GM18505 (cell line): ENCODE measurements around the gene MYD88.

Experiments
- ATAC-seq: cut with Tn5 transposase; IDR thresholded peaks from one replicate; pipeline ENCODE4 v1.9.1; 2021; ENCODE audit not compliant: unreplicated experiment
- POLR2A ChIP-seq: IDR thresholded peaks from 4 replicates; pipeline ENCODE4 v1.6.1; 2011; ENCODE audit warnings: borderline replicate concordance; ENCODE audit not compliant: insufficient read depth, insufficient read length; ENCODE audit errors: extremely low read depth

MYD88 gene

DNA sequence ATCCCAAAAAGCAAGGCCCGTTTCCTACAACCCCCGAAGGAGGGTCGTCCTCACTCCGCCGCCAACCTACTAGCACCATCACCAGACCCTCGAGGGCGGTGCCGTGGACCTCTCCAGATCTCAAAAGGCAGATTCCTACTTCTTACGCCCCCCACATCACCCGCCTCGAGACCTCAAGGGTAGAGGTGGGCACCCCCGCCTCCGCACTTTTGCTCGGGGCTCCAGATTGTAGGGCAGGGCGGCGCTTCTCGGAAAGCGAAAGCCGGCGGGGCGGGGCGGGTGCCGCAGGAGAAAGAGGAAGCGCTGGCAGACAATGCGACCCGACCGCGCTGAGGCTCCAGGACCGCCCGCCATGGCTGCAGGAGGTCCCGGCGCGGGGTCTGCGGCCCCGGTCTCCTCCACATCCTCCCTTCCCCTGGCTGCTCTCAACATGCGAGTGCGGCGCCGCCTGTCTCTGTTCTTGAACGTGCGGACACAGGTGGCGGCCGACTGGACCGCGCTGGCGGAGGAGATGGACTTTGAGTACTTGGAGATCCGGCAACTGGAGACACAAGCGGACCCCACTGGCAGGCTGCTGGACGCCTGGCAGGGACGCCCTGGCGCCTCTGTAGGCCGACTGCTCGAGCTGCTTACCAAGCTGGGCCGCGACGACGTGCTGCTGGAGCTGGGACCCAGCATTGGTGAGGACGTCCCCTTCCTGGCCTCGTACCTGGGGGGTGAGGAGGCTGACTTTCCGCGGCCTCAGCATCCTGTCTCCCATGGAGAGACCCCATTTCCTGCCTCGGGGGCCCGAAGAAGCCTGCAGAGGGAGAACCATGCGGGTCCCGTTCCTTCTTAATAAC lies at the start of gene MYD88:
Gene MYD88, plus strand, starts transcription at position 313 of the 842 bp plus-strand sequence. Its CDS starts 40 bp downstream, at position 353.
- ATAC-seq: peak; percentile 43
- TF ChIP-seq POLR2A: peak; percentile 95

DNA sequence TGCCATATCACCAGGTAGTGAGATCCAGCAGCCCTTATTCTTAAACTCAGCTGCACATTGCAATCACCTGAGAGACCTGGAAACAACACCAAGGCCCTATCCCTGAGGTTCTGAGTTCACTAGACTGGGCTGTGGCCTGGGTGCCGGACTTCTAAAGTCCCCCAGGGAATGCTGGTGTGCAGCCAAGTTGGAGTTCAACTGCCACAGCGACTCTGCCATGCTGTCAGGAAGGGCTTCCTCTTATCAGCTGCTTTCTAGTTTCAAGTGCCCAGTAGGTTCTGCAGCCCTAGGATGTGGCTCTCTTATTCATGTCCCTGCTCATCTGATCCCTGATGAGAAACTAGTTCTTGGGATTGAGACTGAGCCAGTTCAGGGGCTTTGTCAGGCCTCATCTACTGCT lies 49.3 kb upstream of the MYD88 start:
- no peak for TF ChIP-seq POLR2A
- no peak for ATAC-seq

DNA sequence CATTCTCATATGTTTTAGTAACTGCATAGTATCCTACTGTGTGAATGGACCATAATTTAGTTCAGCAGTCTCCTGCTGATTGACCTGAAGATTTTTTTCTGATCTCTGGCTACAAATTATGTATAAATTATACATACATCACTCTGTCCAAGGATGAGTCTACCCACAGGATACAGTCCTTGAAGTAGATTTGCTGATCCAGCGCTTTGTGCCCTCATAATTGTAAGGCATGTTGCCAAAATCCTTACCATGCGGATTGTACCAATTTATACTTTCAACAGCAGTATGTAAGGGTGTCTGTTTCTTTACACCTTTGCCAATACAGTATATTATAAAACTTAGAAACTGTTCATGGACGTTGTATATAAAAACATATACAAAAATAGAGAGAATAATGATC lies 48.0 kb upstream of the MYD88 start:
- no peak for TF ChIP-seq POLR2A
- ATAC-seq: no peak

DNA sequence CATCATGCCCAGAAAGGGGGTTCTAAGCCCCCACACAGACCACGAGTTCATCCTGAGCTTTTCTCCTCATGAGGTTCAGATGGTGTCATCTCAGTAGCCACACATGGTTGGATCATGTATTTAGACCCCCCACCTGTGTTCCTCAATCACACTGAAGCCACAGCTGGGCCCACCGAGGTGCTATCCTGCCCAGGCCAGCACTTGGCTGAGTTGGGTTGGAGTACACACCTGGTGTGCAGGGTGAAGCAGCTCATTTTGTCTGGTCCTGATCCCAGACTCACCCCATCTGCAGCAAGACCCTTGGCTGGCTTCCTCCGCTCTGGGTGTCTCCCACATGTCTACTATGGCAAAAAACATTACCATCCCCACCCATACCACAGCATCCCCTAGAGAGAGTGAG lies 43.5 kb upstream of the MYD88 start:
- ATAC-seq: no peak
- no peak for TF ChIP-seq POLR2A

DNA sequence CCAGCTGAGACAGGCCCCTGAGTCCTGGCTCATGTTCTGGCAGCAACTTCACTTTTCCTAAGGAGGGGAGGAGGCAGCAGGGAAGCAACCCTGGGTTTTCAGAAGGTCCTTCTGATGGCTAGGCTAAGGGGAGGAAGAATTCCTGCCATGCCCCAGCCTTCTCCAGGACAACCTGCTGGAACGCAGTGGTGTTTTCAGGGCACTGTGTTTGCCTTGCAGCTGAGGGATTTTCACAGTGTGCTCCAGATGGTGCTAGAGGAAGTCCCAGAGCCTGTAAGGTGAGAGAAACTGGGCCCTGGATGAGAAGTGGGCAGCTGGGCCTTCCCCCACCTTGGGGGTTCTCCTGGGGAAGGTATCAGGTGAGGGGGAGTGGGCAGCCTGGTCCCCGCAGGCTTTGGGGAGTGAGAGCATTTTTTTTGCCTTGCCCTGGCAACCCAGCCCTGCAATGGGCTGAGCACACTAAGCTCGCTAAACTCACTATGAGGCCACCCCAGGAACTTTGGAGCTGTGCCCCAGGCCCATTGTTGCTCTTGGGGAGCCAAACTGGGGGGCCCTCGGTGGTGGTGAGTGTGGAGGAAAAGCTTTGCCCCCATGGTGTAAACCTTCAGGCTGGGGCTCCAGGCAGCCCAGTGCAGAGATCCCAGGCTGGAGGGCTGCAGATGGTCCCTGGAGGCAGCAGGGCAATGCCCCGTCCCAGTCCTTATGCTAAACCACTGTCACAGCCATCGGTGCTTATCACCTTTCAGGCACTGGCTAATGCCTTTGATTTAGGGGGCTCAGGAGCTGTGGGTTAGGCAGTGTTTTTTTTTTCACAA lies 42.6 kb upstream of the MYD88 start:
- TF ChIP-seq POLR2A: no peak
- ATAC-seq: no peak

DNA sequence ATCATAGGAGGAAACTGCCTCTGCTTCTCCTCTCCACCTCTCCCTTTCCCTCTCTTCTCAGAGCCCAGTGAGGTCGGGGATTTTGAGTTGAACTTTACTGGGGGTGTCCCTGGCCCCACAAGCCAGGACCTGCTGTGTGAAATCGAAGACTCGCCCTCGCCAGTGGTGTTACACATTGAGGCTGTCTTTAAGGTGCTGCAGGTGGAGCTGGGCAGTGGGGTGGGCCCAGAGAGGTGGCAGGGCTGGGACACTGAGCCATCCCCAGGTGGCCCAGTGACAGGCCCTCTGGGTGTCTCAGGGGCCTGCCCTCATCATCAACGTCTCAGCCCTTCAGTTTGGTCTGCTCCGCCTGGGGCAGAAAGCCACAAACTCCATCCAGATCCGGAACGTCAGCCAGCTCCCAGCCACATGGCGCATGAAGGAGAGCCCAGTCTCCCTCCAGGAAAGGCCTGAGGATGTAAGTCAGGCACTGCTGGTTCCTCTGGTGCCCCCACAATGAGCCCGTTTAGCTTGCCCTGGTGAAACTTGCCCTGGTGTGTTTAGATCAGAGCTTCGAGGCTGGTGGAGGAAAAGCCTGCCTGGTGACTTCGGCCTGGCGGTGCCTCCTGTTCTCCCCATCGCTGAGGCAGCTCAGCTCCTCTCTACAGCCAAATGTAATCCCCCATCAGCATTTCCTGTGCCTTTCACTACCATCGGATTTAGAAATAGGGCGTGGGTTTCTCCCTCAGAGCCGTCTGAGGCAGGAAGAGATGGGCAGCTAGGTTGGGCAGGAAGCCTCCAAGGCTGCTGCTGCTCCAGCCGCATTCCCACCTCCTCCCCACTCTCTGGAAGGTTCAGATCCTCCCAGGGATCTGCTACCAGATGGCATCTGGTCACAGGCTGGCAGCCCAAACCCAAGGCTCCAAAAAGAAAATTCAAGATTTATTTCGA lies 40.8 kb upstream of the MYD88 start:
- ATAC-seq: no peak
- no peak for TF ChIP-seq POLR2A

DNA sequence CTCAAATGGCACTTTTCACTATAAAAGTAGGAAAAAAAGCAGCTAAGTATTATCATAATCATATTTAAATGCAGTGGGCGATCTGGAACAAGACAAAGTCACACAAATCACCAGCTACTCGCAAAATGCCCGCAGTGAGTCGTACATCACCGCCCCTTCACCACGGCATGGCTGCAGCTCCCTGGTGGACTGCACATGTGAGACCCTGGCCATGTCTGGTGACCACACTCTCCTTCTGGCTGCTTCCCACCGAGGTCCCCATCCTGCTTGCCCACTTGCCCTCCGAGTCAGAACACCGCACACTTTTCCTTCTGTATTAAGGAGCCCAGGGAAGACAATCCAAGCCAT lies 40.1 kb upstream of the MYD88 start:
- no peak for ATAC-seq
- no peak for TF ChIP-seq POLR2A

DNA sequence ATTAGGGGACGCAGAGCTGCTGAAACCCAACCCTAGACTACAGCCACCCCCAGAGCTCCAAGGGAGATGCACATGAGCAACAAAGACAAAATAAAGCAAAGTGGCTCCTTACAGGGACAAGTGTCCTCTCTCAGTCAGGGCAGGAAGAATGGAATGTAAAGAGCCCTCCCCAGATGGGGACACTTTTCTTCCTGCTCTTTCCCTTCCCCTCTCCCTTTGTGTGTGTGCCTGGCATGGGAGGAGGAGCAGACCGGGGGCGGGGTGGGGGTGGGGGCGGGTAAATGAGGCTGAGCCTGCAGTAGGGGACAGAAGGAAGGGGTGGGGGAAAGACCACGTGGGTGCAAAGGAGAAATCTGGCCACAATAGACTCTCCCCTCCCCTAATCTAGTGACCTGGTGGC lies 38.9 kb upstream of the MYD88 start:
- no peak for ATAC-seq
- no peak for TF ChIP-seq POLR2A

DNA sequence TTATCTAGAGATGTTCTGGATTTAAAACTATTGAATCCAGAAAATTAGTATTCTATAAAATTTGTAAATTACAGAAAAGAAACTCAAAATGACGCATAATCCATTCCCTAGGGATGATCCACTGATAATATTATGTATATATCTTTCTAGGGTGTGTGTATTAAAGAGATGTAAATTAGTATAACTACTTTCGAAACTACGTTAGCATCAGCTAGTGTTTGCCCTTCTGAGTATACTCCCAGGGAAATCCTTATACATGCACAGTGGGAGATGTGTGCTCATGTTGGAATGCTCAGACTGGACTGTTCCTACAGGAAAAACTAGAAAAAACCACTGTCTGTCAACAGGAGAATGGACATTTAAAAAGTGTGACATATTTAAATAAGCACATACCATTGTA lies 38.0 kb upstream of the MYD88 start:
- ATAC-seq: no peak
- TF ChIP-seq POLR2A: no peak

DNA sequence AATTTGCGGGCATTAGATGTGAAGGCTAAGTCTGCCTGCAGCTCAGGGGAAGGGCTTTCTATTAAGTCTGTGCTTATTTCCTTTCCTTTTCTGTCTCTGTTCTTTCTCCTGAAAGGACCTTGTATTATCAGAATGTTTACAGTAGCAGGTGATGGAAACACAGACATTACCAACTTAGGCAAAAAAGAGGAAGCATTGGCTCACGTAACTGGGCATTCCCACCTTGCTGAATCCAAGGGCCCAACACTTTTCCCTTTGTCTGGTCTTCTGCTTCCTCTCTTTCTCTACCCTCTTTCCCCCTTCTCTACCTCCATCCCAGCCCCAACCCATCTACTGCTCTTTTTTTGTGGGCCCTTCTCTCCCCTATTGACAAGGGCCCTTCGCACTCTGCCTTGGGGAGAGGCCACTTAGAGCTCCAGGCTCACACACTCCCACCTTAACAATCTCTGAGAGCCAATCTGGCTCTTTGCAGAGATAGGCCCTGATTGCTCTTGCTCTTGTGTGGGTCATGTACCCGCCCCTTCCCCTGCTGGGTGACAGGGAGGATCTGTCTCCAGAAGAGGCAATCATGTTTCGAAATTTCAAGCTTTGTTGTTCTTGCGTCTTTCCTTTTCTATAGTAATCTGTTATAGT lies 36.5 kb upstream of the MYD88 start:
- no peak for TF ChIP-seq POLR2A
- no peak for ATAC-seq

DNA sequence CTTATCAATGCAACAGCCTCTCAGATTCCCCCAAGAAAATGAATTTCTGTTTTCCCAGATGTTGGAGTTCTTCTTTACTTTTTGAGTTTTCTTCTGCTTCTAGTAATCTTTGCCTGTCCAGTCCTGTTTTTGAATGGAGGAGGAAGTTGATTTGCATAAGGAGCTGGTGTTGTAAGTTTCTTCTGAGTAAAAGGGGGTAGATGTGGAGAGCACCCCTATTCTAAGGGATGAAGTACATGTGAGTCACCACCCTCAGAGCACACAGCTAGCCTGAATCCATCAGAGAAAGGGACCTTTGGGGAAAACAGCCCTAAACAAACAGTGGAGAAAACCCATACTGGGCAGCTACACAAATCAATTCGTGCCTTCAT lies 36.0 kb upstream of the MYD88 start:
- ATAC-seq: no peak
- TF ChIP-seq POLR2A: no peak

DNA sequence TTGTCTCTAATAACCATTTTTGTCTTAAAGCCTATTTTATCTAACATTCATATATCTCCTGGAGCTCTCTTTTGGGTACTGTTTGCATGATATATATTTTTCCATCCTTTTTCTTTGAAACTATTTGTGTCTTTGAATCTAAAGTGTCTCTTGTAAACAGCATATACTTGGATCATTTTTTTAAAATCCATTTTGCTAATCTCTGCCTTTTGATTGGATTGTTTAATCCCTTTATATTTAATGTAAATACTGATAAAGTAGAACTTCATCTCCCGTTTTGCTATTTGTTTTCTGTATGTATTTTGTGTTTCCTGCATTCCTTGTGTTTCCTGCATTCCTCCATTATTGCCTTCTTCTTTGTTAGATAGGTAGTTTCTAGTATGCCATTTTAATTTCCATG lies 32.9 kb upstream of the MYD88 start:
- no peak for TF ChIP-seq POLR2A
- ATAC-seq: no peak
